Measurements from ENCODE around the gene FEV. TPM values are rescaled to one million over a fixed set of nuclear protein-coding genes. Genes with fewer than 3 reads are reported as not detected.

FEV gene
- total RNA-seq, 2 donors from 2014 or later: not detected

GRCh38 chr2:218964041-218964771 is 20.8 kb downstream of the FEV start:
- no peak for TF ChIP-seq CTCF (IDR thresholded peaks at IDR 0.05)
- H3K27ac ChIP-seq: no peak overlapping the region
- peaks cover 0 to 14% of the 10 kb centered on the region in 2 donors for H3K4me1 ChIP-seq (ENCODE audit: control insufficient read depth in 1 of 2, low read depth in 2 of 2)
- no peaks in the 10 kb centered on the region for H3K36me3 ChIP-seq
- H3K27me3 ChIP-seq (replicated peaks; ENCODE audit: insufficient read depth): peaks cover 15% of the 10 kb centered on the region
- DNase-seq (ENCODE audit: low spot score) (no peak), ATAC-seq (ENCODE audit: insufficient number of reproducible peaks, low FRiP score, low read depth) (no peak)
- H3K4me3 ChIP-seq: no peak overlapping the region
- H3K9me3 ChIP-seq: no peaks in the 10 kb centered on the region

- ATAC-seq (ENCODE audit: insufficient number of reproducible peaks, low FRiP score, low read depth): no peak
- H3K27me3 ChIP-seq (replicated peaks; ENCODE audit: insufficient read depth): peaks cover 21% of the 10 kb centered on the region
- no peak overlapping the region for H3K27ac ChIP-seq
- peaks cover 0 to 14% of the 10 kb centered on the region in 2 donors for H3K4me1 ChIP-seq (ENCODE audit: control insufficient read depth in 1 of 2, low read depth in 2 of 2)
- no peaks in the 10 kb centered on the region for H3K36me3 ChIP-seq
- no peak for TF ChIP-seq CTCF (IDR thresholded peaks at IDR 0.05)
- DNase-seq (ENCODE audit: low spot score): no peak
- no peak overlapping the region for H3K4me3 ChIP-seq
- no peaks in the 10 kb centered on the region for H3K9me3 ChIP-seq
Measured at GRCh38 chr2:218963601-218964000, 21.4 kb downstream of the FEV start.

- no peak for TF ChIP-seq CTCF (IDR thresholded peaks at IDR 0.05)
- ATAC-seq (ENCODE audit: insufficient number of reproducible peaks, low FRiP score, low read depth): no peak
- H3K27me3 ChIP-seq (replicated peaks; ENCODE audit: insufficient read depth): peaks cover 21% of the 10 kb centered on the region
- H3K4me1 ChIP-seq (ENCODE audit: control insufficient read depth in 1 of 2, low read depth in 2 of 2): peaks cover 0 to 14% of the 10 kb centered on the region in 2 donors
- H3K4me3 ChIP-seq: no peak overlapping the region
- DNase-seq (ENCODE audit: low spot score): no peak
- H3K9me3 ChIP-seq: no peaks in the 10 kb centered on the region
- H3K27ac ChIP-seq: no peak overlapping the region
- H3K36me3 ChIP-seq: no peaks in the 10 kb centered on the region
Measured at GRCh38 chr2:218962859-218963492, 22.0 kb downstream of the FEV start.

GRCh38 chr2:218961651-218962570 is 23.1 kb downstream of the FEV start:
- no peak for DNase-seq (ENCODE audit: low spot score)
- ATAC-seq (ENCODE audit: insufficient number of reproducible peaks, low FRiP score, low read depth): no peak
- Histone ChIP-seq H3K27ac (no peak overlapping the region), H3K4me3 (no peak overlapping the region), H3K27me3 (replicated peaks; ENCODE audit: insufficient read depth) (peaks cover 21% of the 10 kb centered on the region), H3K4me1 (ENCODE audit: control insufficient read depth in 1 of 2, low read depth in 2 of 2) (peaks cover 0 to 14% of the 10 kb centered on the region in 2 donors), H3K36me3 (no peaks in the 10 kb centered on the region), H3K9me3 (no peaks in the 10 kb centered on the region)
- TF ChIP-seq CTCF (IDR thresholded peaks at IDR 0.05): no peak

GRCh38 chr2:218961229-218961628 is 23.8 kb downstream of the FEV start:
- DNase-seq (ENCODE audit: low spot score): no peak
- Histone ChIP-seq H3K4me3 (no peak overlapping the region), H3K4me1 (ENCODE audit: control insufficient read depth in 1 of 2, low read depth in 2 of 2) (peaks cover 0 to 14% of the 10 kb centered on the region in 2 donors), H3K27ac (no peak overlapping the region), H3K27me3 (replicated peaks; ENCODE audit: insufficient read depth) (peaks cover 21% of the 10 kb centered on the region), H3K36me3 (no peaks in the 10 kb centered on the region), H3K9me3 (no peaks in the 10 kb centered on the region)
- no peak for TF ChIP-seq CTCF (IDR thresholded peaks at IDR 0.05)
- no peak for ATAC-seq (ENCODE audit: insufficient number of reproducible peaks, low FRiP score, low read depth)
